ENCODE data around the gene CPSF6. TPM values are rescaled to one million over a fixed set of nuclear protein-coding genes. Genes with fewer than 3 reads are reported as not detected.

The CPSF6 gene
- total RNA-seq, 1 experiment from 2014 or later: 167 TPM

DNA sequence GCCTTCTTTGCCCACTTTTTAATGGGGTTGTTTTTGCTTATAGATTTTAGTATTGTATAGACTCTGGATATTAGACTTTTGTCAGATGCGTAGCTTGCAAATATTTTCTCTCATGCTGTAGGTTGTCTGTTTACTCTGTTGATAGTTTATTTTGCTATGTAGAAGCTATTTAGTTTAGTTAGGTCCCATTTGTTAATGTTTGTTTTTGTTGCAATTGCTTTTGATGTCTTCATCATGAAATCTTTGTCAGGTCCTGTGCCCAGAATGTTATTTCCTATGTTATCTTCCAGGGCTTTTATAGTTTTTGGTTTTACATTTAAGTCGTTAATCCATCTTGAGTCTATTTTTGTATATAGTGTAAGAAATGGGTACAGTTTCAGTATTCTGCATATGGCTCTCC is 78.9 kb downstream of the CPSF6 start:
- no peak for DNase-seq (ENCODE audit: low spot score)
- BruUV-seq (replicated peaks): no TSS peak
- H3K36me3 ChIP-seq (ENCODE audit: insufficient read depth, low read length, poor library complexity, severe bottlenecking): no peaks in the 10 kb centered on the region
- intact Hi-C loops (cut with micrococcal nuclease; ENCODE audit: unreplicated experiment): no loop called here
- H3K4me3 ChIP-seq (ENCODE audit: low read depth, low read length, poor library complexity, severe bottlenecking): no peak overlapping the region
- no peak overlapping the region for H3K27ac ChIP-seq (ENCODE audit: low read depth, low read length, poor library complexity, severe bottlenecking)
- no peak for TF ChIP-seq EZH2 (IDR thresholded peaks at IDR 0.05; ENCODE audit: borderline replicate concordance, low read depth, low read length, poor library complexity, severe bottlenecking)
- TF ChIP-seq, protein P1, sequence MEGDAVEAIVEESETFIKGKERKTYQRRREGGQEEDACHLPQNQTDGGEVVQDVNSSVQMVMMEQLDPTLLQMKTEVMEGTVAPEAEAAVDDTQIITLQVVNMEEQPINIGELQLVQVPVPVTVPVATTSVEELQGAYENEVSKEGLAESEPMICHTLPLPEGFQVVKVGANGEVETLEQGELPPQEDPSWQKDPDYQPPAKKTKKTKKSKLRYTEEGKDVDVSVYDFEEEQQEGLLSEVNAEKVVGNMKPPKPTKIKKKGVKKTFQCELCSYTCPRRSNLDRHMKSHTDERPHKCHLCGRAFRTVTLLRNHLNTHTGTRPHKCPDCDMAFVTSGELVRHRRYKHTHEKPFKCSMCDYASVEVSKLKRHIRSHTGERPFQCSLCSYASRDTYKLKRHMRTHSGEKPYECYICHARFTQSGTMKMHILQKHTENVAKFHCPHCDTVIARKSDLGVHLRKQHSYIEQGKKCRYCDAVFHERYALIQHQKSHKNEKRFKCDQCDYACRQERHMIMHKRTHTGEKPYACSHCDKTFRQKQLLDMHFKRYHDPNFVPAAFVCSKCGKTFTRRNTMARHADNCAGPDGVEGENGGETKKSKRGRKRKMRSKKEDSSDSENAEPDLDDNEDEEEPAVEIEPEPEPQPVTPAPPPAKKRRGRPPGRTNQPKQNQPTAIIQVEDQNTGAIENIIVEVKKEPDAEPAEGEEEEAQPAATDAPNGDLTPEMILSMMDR (conservative IDR thresholded peaks at IDR 0.05; ENCODE audit: low read depth, low read length): no peak
- H3K27me3 ChIP-seq (replicated peaks; ENCODE audit: insufficient read depth, low read depth, low read length, poor library complexity): peaks cover 4% of the 10 kb centered on the region
- H3K9me3 ChIP-seq (ENCODE audit: low read depth, low read length, poor library complexity, severe bottlenecking): peaks cover 4% of the 10 kb centered on the region
- no peaks in the 10 kb centered on the region for H3K4me1 ChIP-seq (ENCODE audit: insufficient read depth, low read length, poor library complexity, severe bottlenecking)
- POLR2A ChIA-PET (ENCODE audit: low non-redundant PET): no interaction called here
- CTCF ChIA-PET: no interaction called here

DNA sequence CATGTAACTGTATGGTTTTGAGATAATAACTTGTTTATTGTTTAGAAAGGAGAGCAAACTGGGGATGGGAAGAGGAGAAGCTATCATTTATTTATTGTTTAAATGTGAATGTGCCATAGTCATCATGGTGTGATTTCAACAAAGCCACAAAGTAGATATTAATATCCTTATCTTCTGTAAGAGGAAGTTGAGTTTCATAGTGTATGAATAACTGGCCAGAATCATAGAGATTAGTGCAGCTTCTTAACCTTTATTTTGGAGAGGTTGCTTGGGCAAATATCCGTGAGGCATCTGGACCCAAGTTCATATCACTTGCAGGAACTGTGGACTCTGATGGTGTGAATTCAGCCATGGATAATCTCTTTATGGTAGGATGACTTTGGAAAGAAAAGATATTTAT is 82.0 kb downstream of the CPSF6 start:
- BruUV-seq (replicated peaks): no TSS peak
- Histone ChIP-seq H3K4me3 (ENCODE audit: low read depth, low read length, poor library complexity, severe bottlenecking) (no peak overlapping the region), H3K36me3 (ENCODE audit: insufficient read depth, low read length, poor library complexity, severe bottlenecking) (no peaks in the 10 kb centered on the region), H3K4me1 (ENCODE audit: insufficient read depth, low read length, poor library complexity, severe bottlenecking) (no peaks in the 10 kb centered on the region), H3K27ac (ENCODE audit: low read depth, low read length, poor library complexity, severe bottlenecking) (no peak overlapping the region), H3K27me3 (replicated peaks; ENCODE audit: insufficient read depth, low read depth, low read length, poor library complexity) (peaks cover 4% of the 10 kb centered on the region), H3K9me3 (ENCODE audit: low read depth, low read length, poor library complexity, severe bottlenecking) (peaks cover 4% of the 10 kb centered on the region)
- DNase-seq (ENCODE audit: low spot score): no peak
- POLR2A ChIA-PET (ENCODE audit: low non-redundant PET): no interaction called here
- no peak for TF ChIP-seq EZH2 (IDR thresholded peaks at IDR 0.05; ENCODE audit: borderline replicate concordance, low read depth, low read length, poor library complexity, severe bottlenecking)
- TF ChIP-seq, protein P1 (conservative IDR thresholded peaks at IDR 0.05; ENCODE audit: low read depth, low read length): no peak
- intact Hi-C loops (cut with micrococcal nuclease; ENCODE audit: unreplicated experiment): no loop called here
- CTCF ChIA-PET: no interaction called here

Small RNA genes lying within 50 kb of the gene (microRNA-seq; reads per million reads assigned to microRNA genes)
- not detected for gene MIR1279

Other genes starting within 250 kb of the CPSF6 start
- 0.32 TPM in 1 of 2 replicates, not detected in the other for gene LYZ, start 108.8 kb downstream of the CPSF6 start, total RNA-seq (2021)
- 43.7 and 46.3 TPM in 2 replicates for gene YEATS4, start 120.2 kb downstream of the CPSF6 start, total RNA-seq (2021)
- gene FRS2, start 230.8 kb downstream of the CPSF6 start, total RNA-seq (2021): 34.2 and 34.5 TPM in 2 replicates